Measurements from ENCODE around the gene TMEM178B. TPM values are rescaled to one million over a fixed set of nuclear protein-coding genes. Genes with fewer than 3 reads are reported as not detected.

Gene TMEM178B
- total and polyA plus RNA-seq, 2 of the 4 experiments (the other 2 are of a cell fraction): under 0.01 to 0.05 TPM

Small RNA genes lying within 50 kb of the gene (microRNA-seq; reads per million reads assigned to microRNA genes)
- gene AC006362.1 (ENCODE audit: insufficient read depth, insufficient read length): not detected
- gene RNU4-74P (ENCODE audit: insufficient read depth, insufficient read length): not detected

Small RNA genes lying within 50 kb of the gene (small RNA-seq; reads per million reads assigned to genes)
- 0 reads per million in 5 experiments for gene AC006362.1
- gene RNU4-74P: 0 reads per million in 5 experiments

Other genes starting within 250 kb of the TMEM178B start
- gene BRAF, start 149.1 kb upstream of the TMEM178B start, total RNA-seq (2012; rRNA removed): 12.9 and 16.9 TPM in 2 replicates
- gene BRAF, start 149.1 kb upstream of the TMEM178B start, polyA plus RNA-seq (2012; rRNA removed): 4.7 and 5.7 TPM in 2 replicates
- 14.5 and 24.4 TPM in 2 replicates for gene MRPS33, start 59.1 kb upstream of the TMEM178B start, total RNA-seq (2012; rRNA removed)
- 33.8 and 34.3 TPM in 2 replicates for gene MRPS33, start 59.1 kb upstream of the TMEM178B start, polyA plus RNA-seq (2012; rRNA removed)

All from IMR-90 (cell line).